Prostate gland (tissue), 2 donors: Measurements from ENCODE around the gene RUFY4. TPM values are rescaled to one million over a fixed set of nuclear protein-coding genes. Genes with fewer than 3 reads are reported as not detected.

Experiments
- total RNA-seq, 2 donors: library from RNA; depleted of rRNA; stranded (reverse); fragments of >200 nt; gene quantifications; one replicate each; pipeline ENCODE4 v1.1.0, GENCODE V29; 2016

RUFY4 gene
- total RNA-seq, 2 donors from 2014 or later, result 0.11 to 0.27 TPM

Other genes starting within 250 kb of the RUFY4 start
- gene TNS1, start 66.3 kb upstream of the RUFY4 start, total RNA-seq, result 100 to 1,000 TPM; 238 to 659 TPM
- 1 to 10 TPM in 1 of 2 donors, not detected in 1; 3.0 TPM for gene CXCR2, start 56.8 kb downstream of the RUFY4 start, total RNA-seq
- under 1 TPM in 1 of 2 donors, not detected in 1; 0.28 TPM for gene CXCR1, start 97.7 kb downstream of the RUFY4 start, total RNA-seq
- gene ARPC2, start 147.9 kb downstream of the RUFY4 start, total RNA-seq, result 100 to 1,000 TPM; 182 to 207 TPM
- under 1 TPM in 1 of 2 donors, not detected in 1; 0.91 TPM for gene GPBAR1, start 191.8 kb downstream of the RUFY4 start, total RNA-seq
- gene AAMP, start 200.9 kb downstream of the RUFY4 start, total RNA-seq, result 100 to 1,000 TPM; 217 to 237 TPM
- 100 to 1,000 TPM; 103 to 145 TPM for gene PNKD, start 201.3 kb downstream of the RUFY4 start, total RNA-seq
- gene TMBIM1, start 223.2 kb downstream of the RUFY4 start, total RNA-seq, result 100 to 1,000 TPM; 139 to 193 TPM